Stimulated activated CD4-positive, alpha-beta T cell treated with anti-CD3 and anti-CD28 coated beads, Interleukin-12 subunit alpha, Interleukin-12 subunit beta, amount 100 ng/mL, for 48 hours (primary cell): Measurements from ENCODE around the gene ADGRG7.
"Not testable (repeated sequence)": the region's sequence is repeated elsewhere in the genome, so short reads cannot be mapped to it uniquely, and the experiment has no call there.

Experiments
- DNase-seq, 3 donors: peaks; one replicate each; pipeline ENCODE4 v3.0.0-alpha.2; 2020; ENCODE audit warnings: low read depth in 2 of 3, low spot score in 1 of 3

ADGRG7 gene

GRCh38 chr3:100641471-100642032 lies 32.2 kb downstream of the ADGRG7 start:
- DNase-seq: no peak

GRCh38 chr3:100645913-100646312 lies 36.5 kb downstream of the ADGRG7 start:
- DNase-seq: no peak

GRCh38 chr3:100647171-100647570 lies 37.8 kb downstream of the ADGRG7 start:
- DNase-seq: no peak

GRCh38 chr3:100647657-100648056 lies 38.3 kb downstream of the ADGRG7 start:
- DNase-seq: no peak

GRCh38 chr3:100650651-100651619 lies 41.5 kb downstream of the ADGRG7 start:
- DNase-seq: peak in 1 of 3 donors; percentile 14

GRCh38 chr3:100653604-100654294 lies 44.3 kb downstream of the ADGRG7 start:
- DNase-seq: no peak

GRCh38 chr3:100656945-100657344 lies 47.5 kb downstream of the ADGRG7 start:
- no peak for DNase-seq

- DNase-seq: not testable (repeated sequence)
Measured at GRCh38 chr3:100661294-100661693, 51.9 kb downstream of the ADGRG7 start.

- no peak for DNase-seq
Measured at GRCh38 chr3:100662113-100662823, 52.9 kb downstream of the ADGRG7 start.

- peak in 2 of 3 donors; percentile 11 to 22 for DNase-seq
Measured at GRCh38 chr3:100665230-100665629, 55.8 kb downstream of the ADGRG7 start.

GRCh38 chr3:100666699-100667098 lies 57.3 kb downstream of the ADGRG7 start:
- not testable (repeated sequence) for DNase-seq

GRCh38 chr3:100667316-100667715 lies 57.9 kb downstream of the ADGRG7 start:
- not testable (repeated sequence) for DNase-seq

- DNase-seq: not testable (repeated sequence)
Measured at GRCh38 chr3:100670995-100671394, 61.6 kb downstream of the ADGRG7 start.

- no peak for DNase-seq
Measured at GRCh38 chr3:100681496-100681895, 72.1 kb downstream of the ADGRG7 start.

GRCh38 chr3:100682056-100682853 lies 72.9 kb downstream of the ADGRG7 start:
- DNase-seq: no peak

- no peak for DNase-seq
Measured at GRCh38 chr3:100682854-100683760, 73.7 kb downstream of the ADGRG7 start.

GRCh38 chr3:100693225-100693624 lies 83.8 kb downstream of the ADGRG7 start:
- DNase-seq: no peak

GRCh38 chr3:100695696-100696095 lies 86.3 kb downstream of the ADGRG7 start:
- DNase-seq: no peak

GRCh38 chr3:100696161-100696560 lies 86.8 kb downstream of the ADGRG7 start:
- DNase-seq: no peak
